Loucy (cell line): Measurements from ENCODE around the gene PLXNB2.

Source experiments
- H2AFZ ChIP-seq: fragments of 200-600 bp; sonication (generic); 2 replicates; pipeline ENCODE4 v1.6.0; 2016; ENCODE audit warnings: antibody characterized with exemption, mild to moderate bottlenecking, low read length, moderate library complexity
- H3F3A ChIP-seq: fragments of 200-600 bp; 2 replicates; pipeline ENCODE4 v1.6.0; 2016; ENCODE audit warnings: antibody characterized with exemption, low read depth, mild to moderate bottlenecking
- H3K27me3 ChIP-seq: fragments of 200-600 bp; sonication (generic); 2 replicates; pipeline ENCODE4 v1.6.1; 2014; ENCODE audit warnings: low read length, mild to moderate bottlenecking; ENCODE audit not compliant: insufficient read depth, poor library complexity, severe bottlenecking
- H3K36me3 ChIP-seq: fragments of 200-600 bp; sonication (generic); 2 replicates; pipeline ENCODE4 v1.6.1; 2016; ENCODE audit warnings: low read length; ENCODE audit not compliant: insufficient read depth
- H3K4me1 ChIP-seq: fragments of 200-600 bp; sonication (generic); 2 replicates; pipeline ENCODE4 v1.5.1; 2014; ENCODE audit warnings: low read length, mild to moderate bottlenecking; ENCODE audit not compliant: insufficient read depth, poor library complexity, severe bottlenecking
- H3K4me2 ChIP-seq: fragments of 200-600 bp; sonication (generic); 2 replicates; pipeline ENCODE4 v1.6.0; 2014; ENCODE audit warnings: antibody characterized with exemption, low read length, low read depth, mild to moderate bottlenecking; ENCODE audit not compliant: poor library complexity, severe bottlenecking
- H3K4me3 ChIP-seq: fragments of 200-600 bp; sonication (generic); 2 replicates; pipeline ENCODE4 v1.5.1; 2014; ENCODE audit warnings: low read length, mild to moderate bottlenecking, mixed read lengths; ENCODE audit not compliant: poor library complexity, severe bottlenecking
- H3K79me2 ChIP-seq: fragments of 200-600 bp; sonication (generic); 2 replicates; pipeline ENCODE4 v1.6.1; 2014; ENCODE audit warnings: low read length; ENCODE audit not compliant: insufficient read depth
- H3K9ac ChIP-seq: fragments of 200-600 bp; sonication (generic); 2 replicates; pipeline ENCODE4 v1.6.0; 2014; ENCODE audit warnings: mild to moderate bottlenecking, low read depth, low read length, moderate library complexity; ENCODE audit not compliant: poor library complexity, severe bottlenecking
- H3K9me2 ChIP-seq: fragments of 200-600 bp; sonication (generic); replicated peaks from 2 replicates; pipeline ENCODE4 v1.6.1; 2016; ENCODE audit warnings: low read depth, low read length, mixed read lengths
- H3K9me3 ChIP-seq: fragments of 200-600 bp; sonication (generic); 2 replicates; pipeline ENCODE4 v1.6.1; 2014; ENCODE audit warnings: mild to moderate bottlenecking, antibody characterized with exemption, low read length, low read depth; ENCODE audit not compliant: insufficient read depth
- H4K20me1 ChIP-seq: fragments of 200-600 bp; sonication (generic); 2 replicates; pipeline ENCODE4 v1.6.0; 2014; ENCODE audit warnings: antibody characterized with exemption, low read length, mild to moderate bottlenecking; ENCODE audit not compliant: insufficient read depth, poor library complexity, severe bottlenecking
- CTCF ChIP-seq: fragments of 200-600 bp; sonication (generic); conservative IDR thresholded peaks from 2 replicates; pipeline ENCODE4 v1.5.1; 2014; ENCODE audit warnings: mild to moderate bottlenecking, antibody characterized with exemption, low read length
- EZH2phosphoT487 ChIP-seq: fragments of 200-600 bp; IDR thresholded peaks from 2 replicates; pipeline ENCODE4 v1.6.1; 2018; ENCODE audit warnings: antibody characterized with exemption, mild to moderate bottlenecking, moderate library complexity, borderline replicate concordance

The PLXNB2 gene

GRCh38 chr22:50232481-50233151 is 74.8 kb downstream of the PLXNB2 start:
- Histone ChIP-seq H3F3A (no peaks in the 10 kb centered on the region), H3K4me3 (no peak overlapping the region), H2AFZ (no peak overlapping the region), H3K4me1 (no peaks in the 10 kb centered on the region), H4K20me1 (no peaks in the 10 kb centered on the region), H3K79me2 (peaks cover 22% of the 10 kb centered on the region; the same call in 1 of the 2 replicates), H3K4me2 (no peak overlapping the region), H3K9ac (no peak overlapping the region), H3K9me2 (no peaks in the 10 kb centered on the region), H3K27me3 (no peaks in the 10 kb centered on the region), H3K9me3 (no peaks in the 10 kb centered on the region), H3K36me3 (peaks cover 9% of the 10 kb centered on the region; the same call in 1 of the 2 replicates)
- TF ChIP-seq CTCF (no peak), EZH2phosphoT487 (no peak)

DNA sequence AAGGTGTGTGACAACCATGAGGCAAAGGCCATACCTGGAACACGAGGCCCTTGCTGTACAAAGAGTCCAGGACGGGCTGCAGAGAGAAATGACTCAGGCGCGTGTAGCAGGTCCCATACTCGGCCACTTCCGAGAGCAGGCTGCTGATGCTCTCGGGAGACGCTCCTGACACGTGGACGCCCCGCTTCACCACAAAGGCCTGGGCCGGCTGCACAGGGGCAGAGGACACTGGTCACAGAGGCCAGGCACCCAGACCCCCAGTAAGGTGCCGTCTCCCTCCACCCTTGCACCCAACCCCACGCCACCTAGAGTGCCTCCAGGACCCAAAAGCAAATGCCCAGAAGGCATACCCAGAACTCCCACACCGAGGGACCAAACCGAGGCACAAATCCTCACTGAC is 78.1 kb downstream of the PLXNB2 start:
- Histone ChIP-seq H3F3A (no peaks in the 10 kb centered on the region), H3K4me2 (no peak overlapping the region), H3K4me1 (no peaks in the 10 kb centered on the region), H3K79me2 (peaks cover 5% of the 10 kb centered on the region; the same call in 1 of the 2 replicates), H3K36me3 (peaks cover 25% of the 10 kb centered on the region; the same call in 1 of the 2 replicates), H2AFZ (no peak overlapping the region), H3K27me3 (no peaks in the 10 kb centered on the region), H3K9ac (no peak overlapping the region), H3K9me3 (no peaks in the 10 kb centered on the region), H4K20me1 (no peaks in the 10 kb centered on the region), H3K9me2 (no peaks in the 10 kb centered on the region), H3K4me3 (no peak overlapping the region)
- no peak for TF ChIP-seq CTCF
- no peak for TF ChIP-seq EZH2phosphoT487

DNA sequence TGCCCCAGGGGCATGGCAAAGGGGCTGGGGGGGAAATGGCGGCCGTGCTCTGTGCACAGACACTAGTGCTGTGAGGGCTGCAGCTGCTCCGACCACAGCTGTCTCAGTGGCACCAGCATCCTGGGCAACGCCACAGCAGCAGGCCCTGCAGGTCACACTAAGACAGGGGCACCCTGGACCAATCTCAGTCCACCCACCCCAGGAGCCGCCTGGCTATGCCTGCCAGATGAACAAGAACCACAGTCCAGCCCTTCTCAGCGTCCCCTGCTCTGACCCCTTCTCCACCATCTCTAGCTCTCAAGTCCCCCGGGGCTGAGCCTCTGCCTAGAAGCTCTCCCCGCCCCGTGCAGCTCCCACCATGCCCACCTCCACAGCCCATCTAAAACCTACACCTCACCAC is 79.1 kb downstream of the PLXNB2 start:
- no peak overlapping the region for H3K9ac ChIP-seq

More for the DNA sequence above, 79.1 kb downstream of the PLXNB2 start:
- Histone ChIP-seq H3K9me3 (no peaks in the 10 kb centered on the region), H2AFZ (no peak overlapping the region), H3K4me3 (no peak overlapping the region), H3K4me2 (no peak overlapping the region), H3K27me3 (no peaks in the 10 kb centered on the region), H3K36me3 (peaks cover 29% of the 10 kb centered on the region; the same call in 1 of the 2 replicates), H3K9me2 (no peaks in the 10 kb centered on the region), H3K4me1 (no peaks in the 10 kb centered on the region), H3F3A (no peaks in the 10 kb centered on the region), H3K79me2 (no peaks in the 10 kb centered on the region), H4K20me1 (no peaks in the 10 kb centered on the region)
- TF ChIP-seq CTCF: no peak
